HepG2 (cell line): ENCODE results near the gene TMEM182. TPM values are rescaled to one million over a fixed set of nuclear protein-coding genes. Genes with fewer than 3 reads are reported as not detected.

Source experiments
- ATAC-seq: fragments of 200-7000 bp; cut with Tn5 transposase; 3 replicates; pipeline ENCODE4 v1.9.1; 2020; ENCODE audit warnings: mild to moderate bottlenecking, moderate library complexity
- BruUV-seq: library from RNA; stranded (reverse); fragments of 400-500 nt; replicated peaks from 2 replicates; lab custom pipeline; 2021; lab: Mats Ljungman, UMichigan
- CTCF ChIA-PET: fragments of 300-600 bp; formaldehyde crosslinking; extraction: SDS; loops from one replicate; lab custom pipeline; 2021; ENCODE audit warnings: low total read pairs, inconsistent platforms, low intra/inter-chr PET ratio; lab: Yijun Ruan, JAX
- POLR2A ChIA-PET: fragments of 350-600 bp; sonication (Branson Sonifier 250); formaldehyde crosslinking; loops from one replicate; lab custom pipeline; 2020; ENCODE audit warnings: antibody characterized with exemption, inconsistent platforms; lab: Yijun Ruan, JAX
- DNase-seq: peaks from one replicate; pipeline ENCODE4 v3.0.0-alpha.2; 2015; ENCODE audit warnings: low spot score
- FAIRE-seq: peaks from 3 replicates; lab custom pipeline; 2011; peaks lifted over from hg19 to GRCh38; lab: Jason Lieb, UNC
- H2AFZ ChIP-seq: one replicate; pipeline ENCODE4 v1.6.1; 2011; ENCODE audit warnings: low read length, inconsistent platforms
- H3K27ac ChIP-seq: fragments of 300-600 bp; 3 replicates; pipeline ENCODE4 v1.8.0; 2011; ENCODE audit warnings: mixed run types, mild to moderate bottlenecking, mixed read lengths, low read length, inconsistent platforms; ENCODE audit not compliant: insufficient read depth; ENCODE audit errors: extremely low read length
- H3K27me3 ChIP-seq, 2 experiments: fragments of 200-600 bp in 1 of 2; 2 replicates in 1 of 2; 3 replicates in 1 of 2; pipeline versions ENCODE4 v1.6.0 to v1.8.0; 2011; ENCODE audit warnings: low read length in 2 of 2, mild to moderate bottlenecking in 2 of 2, moderate library complexity in 2 of 2, inconsistent platforms in 1 of 2; ENCODE audit not compliant: insufficient read depth in 2 of 2, control insufficient read depth in 1 of 2
- H3K36me3 ChIP-seq, 2 experiments: fragments of 200-600 bp in 1 of 2; replicated peaks in 1 of 2; 2 replicates in 1 of 2; 3 replicates in 1 of 2; pipeline versions ENCODE4 v1.5.1 to v1.8.0; 2011; ENCODE audit warnings: low read length in 2 of 2, inconsistent platforms in 1 of 2; ENCODE audit not compliant: insufficient read depth in 2 of 2, control insufficient read depth in 1 of 2
- H3K4me1 ChIP-seq: 2 replicates; pipeline ENCODE4 v1.5.1; 2012; ENCODE audit warnings: low read length, inconsistent platforms; ENCODE audit not compliant: insufficient read depth
- H3K4me2 ChIP-seq: 2 replicates; pipeline ENCODE4 v1.6.0; 2011; ENCODE audit warnings: low read depth, low read length, inconsistent platforms
- H3K4me3 ChIP-seq, 3 experiments: fragments of 200-600 bp in 1 of 3; sonication (generic), shearing (Covaris generic) in 1 of 3; replicated peaks in 1 of 3; 2 replicates each; pipeline ENCODE4 v1.5.1; 2011 to 2016; ENCODE audit warnings: low read length in 3 of 3, inconsistent platforms in 2 of 3, low read depth in 2 of 3, mild to moderate bottlenecking in 2 of 3, control low read depth in 1 of 3, mixed read lengths in 1 of 3; ENCODE audit not compliant: insufficient read depth in 1 of 3
- H3K79me2 ChIP-seq: one replicate; pipeline ENCODE4 v1.6.1; 2011; ENCODE audit warnings: low read length, inconsistent platforms; ENCODE audit not compliant: insufficient read depth
- H3K9ac ChIP-seq: 2 replicates; pipeline ENCODE4 v1.6.0; 2011; ENCODE audit warnings: mild to moderate bottlenecking, low read depth, low read length, inconsistent platforms; ENCODE audit not compliant: insufficient read depth
- H3K9me3 ChIP-seq: 2 replicates; pipeline ENCODE4 v1.5.1; 2012; ENCODE audit warnings: mild to moderate bottlenecking, low read length
- H4K20me1 ChIP-seq: 2 replicates; pipeline ENCODE4 v1.6.0; 2011; ENCODE audit warnings: inconsistent platforms, mild to moderate bottlenecking, low read length, moderate library complexity; ENCODE audit not compliant: insufficient read depth
- AFF4 ChIP-seq: sonication (generic); formaldehyde crosslinking; IDR thresholded peaks from 2 replicates; pipeline ENCODE4 v1.4.0; 2020; ENCODE audit warnings: missing genetic modification reagents
- GATAD2A ChIP-seq: IDR thresholded peaks from 2 replicates; pipeline ENCODE4 v1.6.1; 2016
- HNF4A ChIP-seq: sonication (generic); formaldehyde crosslinking; IDR thresholded peaks from 2 replicates; pipeline ENCODE4 v1.4.0; 2020; ENCODE audit warnings: missing genetic modification reagents
- HOXA9 ChIP-seq: sonication (generic); formaldehyde crosslinking; IDR thresholded peaks from 2 replicates; pipeline ENCODE4 v1.8.1; 2022; ENCODE audit warnings: missing genetic modification reagents, mild to moderate bottlenecking, moderate library complexity, borderline replicate concordance
- MTF1 ChIP-seq: sonication (generic); formaldehyde crosslinking; IDR thresholded peaks from 2 replicates; pipeline ENCODE4 v1.5.0; 2020; ENCODE audit warnings: missing genetic modification reagents
- PRMT3 ChIP-seq: sonication (generic); formaldehyde crosslinking; IDR thresholded peaks from 2 replicates; pipeline ENCODE4 v1.8.1; 2022; ENCODE audit warnings: low read depth, mild to moderate bottlenecking, moderate library complexity, missing genetic modification reagents, borderline replicate concordance
- RXRA ChIP-seq: sonication (generic); formaldehyde crosslinking; IDR thresholded peaks from 2 replicates; pipeline ENCODE4 v1.5.1; 2020; ENCODE audit warnings: missing genetic modification reagents
- SIX4 ChIP-seq: sonication (generic); formaldehyde crosslinking; IDR thresholded peaks from 2 replicates; pipeline ENCODE4 v1.4.0; 2020; ENCODE audit warnings: missing genetic modification reagents
- SNAI1 ChIP-seq: sonication (generic); formaldehyde crosslinking; IDR thresholded peaks from 2 replicates; pipeline ENCODE4 v1.5.0; 2020; ENCODE audit warnings: mild to moderate bottlenecking, missing genetic modification reagents, borderline replicate concordance
- TP53 ChIP-seq: sonication (generic); formaldehyde crosslinking; conservative IDR thresholded peaks from 2 replicates; pipeline ENCODE4 v1.4.0; 2020; ENCODE audit warnings: missing genetic modification reagents
- ZFX ChIP-seq: sonication (generic); formaldehyde crosslinking; IDR thresholded peaks from 2 replicates; pipeline ENCODE4 v1.4.0; 2020; ENCODE audit warnings: mild to moderate bottlenecking, low read depth, missing genetic modification reagents, moderate library complexity
- ZNF235 ChIP-seq: sonication (generic); formaldehyde crosslinking; IDR thresholded peaks from 2 replicates; pipeline ENCODE4 v1.8.1; 2023; ENCODE audit warnings: mild to moderate bottlenecking, missing genetic modification reagents, borderline replicate concordance
- ZNF546 ChIP-seq: sonication (generic); formaldehyde crosslinking; conservative IDR thresholded peaks from 2 replicates; pipeline ENCODE4 v1.8.1; 2023; ENCODE audit warnings: mild to moderate bottlenecking, missing genetic modification reagents
- ZNF614 ChIP-seq: IDR thresholded peaks from 2 replicates; pipeline ENCODE4 v1.6.1; 2018; ENCODE audit warnings: missing biosample characterization, missing genetic modification reagents, inconsistent platforms, borderline replicate concordance
- ZNF615 ChIP-seq: sonication (generic); formaldehyde crosslinking; IDR thresholded peaks from 2 replicates; pipeline ENCODE4 v1.5.0; 2020; ENCODE audit warnings: mild to moderate bottlenecking, missing genetic modification reagents, borderline replicate concordance
- ZNF678 ChIP-seq: sonication (generic); formaldehyde crosslinking; IDR thresholded peaks from 2 replicates; pipeline ENCODE4 v1.4.0; 2020; ENCODE audit warnings: mild to moderate bottlenecking, missing genetic modification reagents
- ZNF766 ChIP-seq: sonication (generic); formaldehyde crosslinking; IDR thresholded peaks from 2 replicates; pipeline ENCODE4 v1.5.0; 2020; ENCODE audit warnings: missing genetic modification reagents, borderline replicate concordance
- ZNF768 ChIP-seq: sonication (generic); formaldehyde crosslinking; IDR thresholded peaks from 2 replicates; pipeline ENCODE4 v1.4.0; 2020; ENCODE audit warnings: missing genetic modification reagents
- ZNF83 ChIP-seq: sonication (generic); formaldehyde crosslinking; IDR thresholded peaks from 2 replicates; pipeline ENCODE4 v1.4.0; 2020; ENCODE audit warnings: missing genetic modification reagents, mild to moderate bottlenecking, borderline replicate concordance
- WGBS: methylation state at CpG from one replicate; pipeline ENCODE4 v1.1.6; 2017; ENCODE audit warnings: low lambda C conversion rate; 5-methylcytosine and 5-hydroxymethylcytosine counted together
- in situ Hi-C: cut with HindIII; loops from 2 replicates; pipeline ENCODE4 v1.10.0; 2017; ENCODE audit warnings: low pct_unique_long_range_greater_than_20kb; ENCODE audit not compliant: extremely low pct_ligation_motif_present
- intact Hi-C: fragments of 100-400 bp; cut with micrococcal nuclease; formaldehyde crosslinking; loops from one replicate; pipeline ENCODE4 v1.10.0; 2022; ENCODE audit not compliant: unreplicated experiment
- polyA plus RNA-seq, 8 experiments: library from polyadenylated mRNA; depleted of rRNA in 3 of 8; stranded (reverse) in 7 of 8; unstranded in 1 of 8; fragments of >200 nt; fragmentation: Illumina TruSeq in 4 of 8; extraction: Trizol in 4 of 8; gene quantifications; 2 replicates each; pipeline versions ENCODE4 v1.2.1 to v1.2.3, GENCODE V29; 2011 to 2016; ENCODE audit warnings: low read depth in 4 of 8, missing spikeins in 1 of 8, mixed read lengths in 1 of 8; ENCODE audit not compliant: insufficient read depth in 1 of 8
- total RNA-seq, 5 experiments: library from RNA; depleted of rRNA; stranded (reverse); fragments of >200 nt; fragmentation: Illumina TruSeq; extraction: Trizol; gene quantifications; 2 replicates each; pipeline ENCODE4 v1.2.3, GENCODE V29; 2016; ENCODE audit warnings: low read depth in 1 of 5

The TMEM182 gene
- total and polyA plus RNA-seq, 2 of the 13 experiments (the other 11 are each of a cell fraction or from before 2014, with no cell fraction given), result 8.7 to 8.9 TPM

- Histone ChIP-seq H2AFZ (no peak overlapping the region), H3K79me2 (no peaks in the 10 kb centered on the region), H4K20me1 (no peaks in the 10 kb centered on the region), H3K4me3 (no peak overlapping the region), H3K36me3 (no peaks in the 10 kb centered on the region), H3K27me3 (no peaks in the 10 kb centered on the region), H3K9me3 (no peaks in the 10 kb centered on the region), H3K9ac (no peak overlapping the region), H3K4me2 (no peak overlapping the region), H3K27ac (no peak overlapping the region), H3K4me1 (no peaks in the 10 kb centered on the region)
- no peak for DNase-seq
- ATAC-seq, result no peak
- no peak for TF ChIP-seq HNF4A (CRISPR knock-in tag)
- no peak for TF ChIP-seq ZNF678 (CRISPR knock-in tag)
- TF ChIP-seq SNAI1, result no peak
- no peak for TF ChIP-seq TP53 (CRISPR knock-in tag)
- TF ChIP-seq AFF4 (CRISPR knock-in tag), result no peak
- intact Hi-C loops, result no loop called here
- BruUV-seq, result no TSS peak
- FAIRE-seq, result no peak
- in situ Hi-C loops, result no loop called here
- CTCF ChIA-PET, result no interaction called here
- WGBS, result 74% methylated on average over 5 of the region's 5 CpGs
- POLR2A ChIA-PET, result no interaction called here
Measured at GRCh38 chr2:102826904-102827303, 65.1 kb downstream of the TMEM182 start.

GRCh38 chr2:102832789-102833188 lies 71.0 kb downstream of the TMEM182 start:
- in situ Hi-C loops (no loop called here), intact Hi-C loops (no loop called here)
- ATAC-seq (no peak), DNase-seq (no peak), FAIRE-seq (no peak)
- 81% methylated on average over 2 of the region's 2 CpGs for WGBS
- Histone ChIP-seq H3K4me2 (no peak overlapping the region), H3K4me3 (no peak overlapping the region), H4K20me1 (no peaks in the 10 kb centered on the region), H3K4me1 (no peaks in the 10 kb centered on the region), H3K79me2 (no peaks in the 10 kb centered on the region), H3K27me3 (no peaks in the 10 kb centered on the region), H3K9me3 (no peaks in the 10 kb centered on the region), H2AFZ (no peak overlapping the region), H3K27ac (no peak overlapping the region), H3K9ac (no peak overlapping the region), H3K36me3 (no peaks in the 10 kb centered on the region)
- BruUV-seq, result no TSS peak
- ChIA-PET POLR2A (no interaction called here), CTCF (no interaction called here)
- no peak for TF ChIP-seq HOXA9 (CRISPR knock-in tag)
- TF ChIP-seq PRMT3 (CRISPR knock-in tag), result no peak
- no peak for TF ChIP-seq MTF1 (CRISPR knock-in tag)
- TF ChIP-seq RXRA (CRISPR knock-in tag), result no peak
- no peak for TF ChIP-seq ZNF83 (CRISPR knock-in tag)
- no peak for TF ChIP-seq ZNF614 (CRISPR knock-in tag)
- no peak for TF ChIP-seq GATAD2A
- TF ChIP-seq ZNF235 (CRISPR knock-in tag), result no peak
- no peak for TF ChIP-seq ZNF766 (CRISPR knock-in tag)
- no peak for TF ChIP-seq ZNF615 (CRISPR knock-in tag)
- TF ChIP-seq ZNF768 (CRISPR knock-in tag), result no peak
- TF ChIP-seq ZNF546, result no peak
- TF ChIP-seq ZFX (CRISPR knock-in tag), result no peak
- TF ChIP-seq SIX4 (CRISPR knock-in tag), result no peak
